ENCODE results near the gene DHH. TPM values are rescaled to one million over a fixed set of nuclear protein-coding genes. Genes with fewer than 3 reads are reported as not detected.

DHH gene
- total RNA-seq, 2 donors from 2014 or later = 0.35 to 0.56 TPM

GRCh38 chr12:49037111-49037946, 57.3 kb downstream of the DHH start:
- Histone ChIP-seq H3K27ac (no peak overlapping the region), H3K36me3 (peaks cover 93% of the 10 kb centered on the region), H3K4me1 (no peaks in the 10 kb centered on the region), H3K4me3 (no peak overlapping the region), H3K27me3 (no peaks in the 10 kb centered on the region), H3K9me3 (no peaks in the 10 kb centered on the region)
- TF ChIP-seq, protein P1, sequence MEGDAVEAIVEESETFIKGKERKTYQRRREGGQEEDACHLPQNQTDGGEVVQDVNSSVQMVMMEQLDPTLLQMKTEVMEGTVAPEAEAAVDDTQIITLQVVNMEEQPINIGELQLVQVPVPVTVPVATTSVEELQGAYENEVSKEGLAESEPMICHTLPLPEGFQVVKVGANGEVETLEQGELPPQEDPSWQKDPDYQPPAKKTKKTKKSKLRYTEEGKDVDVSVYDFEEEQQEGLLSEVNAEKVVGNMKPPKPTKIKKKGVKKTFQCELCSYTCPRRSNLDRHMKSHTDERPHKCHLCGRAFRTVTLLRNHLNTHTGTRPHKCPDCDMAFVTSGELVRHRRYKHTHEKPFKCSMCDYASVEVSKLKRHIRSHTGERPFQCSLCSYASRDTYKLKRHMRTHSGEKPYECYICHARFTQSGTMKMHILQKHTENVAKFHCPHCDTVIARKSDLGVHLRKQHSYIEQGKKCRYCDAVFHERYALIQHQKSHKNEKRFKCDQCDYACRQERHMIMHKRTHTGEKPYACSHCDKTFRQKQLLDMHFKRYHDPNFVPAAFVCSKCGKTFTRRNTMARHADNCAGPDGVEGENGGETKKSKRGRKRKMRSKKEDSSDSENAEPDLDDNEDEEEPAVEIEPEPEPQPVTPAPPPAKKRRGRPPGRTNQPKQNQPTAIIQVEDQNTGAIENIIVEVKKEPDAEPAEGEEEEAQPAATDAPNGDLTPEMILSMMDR (IDR thresholded peaks at IDR 0.05) = no peak
- DNase-seq (ENCODE audit: low spot score) = no peak

Other genes starting within 250 kb of the DHH start
- 10 to 100 TPM; 28.3 to 34.2 TPM for gene DDX23, start 242.6 kb downstream of the DHH start, total RNA-seq
- gene RND1, start 228.9 kb downstream of the DHH start, total RNA-seq = under 1 TPM in 1 of 2 donors, not detected in 1; 0.70 TPM
- gene FKBP11, start 169.3 kb downstream of the DHH start, total RNA-seq = 10 to 100 TPM in 1 of 2 donors, 1 to 10 TPM in 1; 9.1 to 10.2 TPM
- gene ARF3, start 137.3 kb downstream of the DHH start, total RNA-seq = 10 to 100 TPM; 35.5 to 48.8 TPM
- under 1 TPM in 1 of 2 donors, not detected in 1; 0.74 TPM for gene WNT10B, start 123.1 kb downstream of the DHH start, total RNA-seq
- not detected for gene WNT1, start 116.5 kb downstream of the DHH start, total RNA-seq
- gene DDN, start 95.4 kb downstream of the DHH start, total RNA-seq = under 1 TPM; 0.44 to 0.67 TPM
- gene PRKAG1, start 76.0 kb downstream of the DHH start, total RNA-seq = 10 to 100 TPM; 68.5 to 74.8 TPM
- 10 to 100 TPM; 39.9 to 49.1 TPM for gene KMT2D, start 34.0 kb downstream of the DHH start, total RNA-seq
- gene RHEBL1, start 24.8 kb downstream of the DHH start, total RNA-seq = under 1 TPM in 1 of 2 donors, not detected in 1; 0.35 TPM
- 10 to 100 TPM; 14.6 to 19.2 TPM for gene LMBR1L, start 16.0 kb upstream of the DHH start, total RNA-seq
- 100 to 1,000 TPM; 348 to 654 TPM for gene TUBA1B, start 36.6 kb upstream of the DHH start, total RNA-seq
- gene TUBA1A, start 94.3 kb upstream of the DHH start, total RNA-seq = 100 to 1,000 TPM; 131 to 241 TPM
- 100 to 1,000 TPM in 1 of 2 donors, 10 to 100 TPM in 1; 64.4 to 145 TPM for gene TUBA1C, start 170.3 kb upstream of the DHH start, total RNA-seq
- under 1 TPM in 1 of 2 donors, not detected in 1; 0.75 TPM for gene PRPH, start 200.3 kb upstream of the DHH start, total RNA-seq
- under 1 TPM in 1 of 2 donors, not detected in 1; 0.48 TPM for gene TROAP, start 228.5 kb upstream of the DHH start, total RNA-seq
- not detected for gene C1QL4, start 242.4 kb upstream of the DHH start, total RNA-seq